ENCODE data around the gene PPP1R16B. TPM values are rescaled to one million over a fixed set of nuclear protein-coding genes. Genes with fewer than 3 reads are reported as not detected.

PPP1R16B gene
- total and polyA plus RNA-seq, 9 donors, result 0.92 to 56.4 (median 2.9) TPM

GRCh38 chr20:38900606-38901005 is 95.1 kb downstream of the PPP1R16B start:
- Histone ChIP-seq H3K36me3 (no peaks in the 10 kb centered on the region), H3K4me3 (no peak overlapping the region), H3K9me3 (no peaks in the 10 kb centered on the region), H3K27ac (no peak overlapping the region), H3K27me3 (no peaks in the 10 kb centered on the region), H3K4me1 (ENCODE audit: insufficient read depth) (no peaks in the 10 kb centered on the region)
- intact Hi-C loops (cut with DNase I), result no loop called here
- no peak for TF ChIP-seq CTCF (IDR thresholded peaks at IDR 0.05)
- no peak for TF ChIP-seq EP300 (IDR thresholded peaks at IDR 0.05)
- no peak for TF ChIP-seq POLR2A (IDR thresholded peaks at IDR 0.05)
- no peak for DNase-seq
- WGBS, 3 donors, result 75 to 82% (median 80%) methylated on average over 13 of the region's 13 CpGs

GRCh38 chr20:38902601-38903000 is 97.1 kb downstream of the PPP1R16B start:
- intact Hi-C loops (cut with DNase I), result no loop called here
- Histone ChIP-seq H3K4me1 (ENCODE audit: insufficient read depth) (no peaks in the 10 kb centered on the region), H3K27ac (no peak overlapping the region), H3K27me3 (no peaks in the 10 kb centered on the region), H3K36me3 (no peaks in the 10 kb centered on the region), H3K9me3 (no peaks in the 10 kb centered on the region), H3K4me3 (no peak overlapping the region)
- no peak for DNase-seq
- no peak for TF ChIP-seq CTCF (IDR thresholded peaks at IDR 0.05)
- TF ChIP-seq EP300 (IDR thresholded peaks at IDR 0.05), result no peak
- TF ChIP-seq POLR2A (IDR thresholded peaks at IDR 0.05), result no peak
- 86 to 90% (median 86%) methylated on average over 8 of the region's 8 CpGs for whole genome bisulfite sequencing, 3 donors

GRCh38 chr20:38903335-38903734 is 97.8 kb downstream of the PPP1R16B start:
- H3K27me3 ChIP-seq, result no peaks in the 10 kb centered on the region
- no peak overlapping the region for H3K27ac ChIP-seq
- TF ChIP-seq EP300 (IDR thresholded peaks at IDR 0.05) (no peak), POLR2A (IDR thresholded peaks at IDR 0.05) (no peak), CTCF (IDR thresholded peaks at IDR 0.05) (no peak)
- H3K4me3 ChIP-seq, result no peak overlapping the region
- intact Hi-C loops (cut with DNase I), result no loop called here
- DNase-seq, result no peak
- H3K4me1 ChIP-seq (ENCODE audit: insufficient read depth), result no peaks in the 10 kb centered on the region
- WGBS, 3 donors, result 39 to 58% (median 41%) methylated on average over 5 of the region's 5 CpGs
- no peaks in the 10 kb centered on the region for H3K9me3 ChIP-seq
- H3K36me3 ChIP-seq, result no peaks in the 10 kb centered on the region

GRCh38 chr20:38905375-38905774 is 99.9 kb downstream of the PPP1R16B start:
- Histone ChIP-seq H3K4me3 (no peak overlapping the region), H3K27ac (no peak overlapping the region), H3K36me3 (no peaks in the 10 kb centered on the region), H3K4me1 (ENCODE audit: insufficient read depth) (no peaks in the 10 kb centered on the region), H3K27me3 (no peaks in the 10 kb centered on the region), H3K9me3 (no peaks in the 10 kb centered on the region)
- 52 to 100% (median 54%) methylated on average over 1 of the region's 1 CpG for WGBS, 3 donors
- intact Hi-C loops (cut with DNase I), result no loop called here
- no peak for DNase-seq
- TF ChIP-seq POLR2A (IDR thresholded peaks at IDR 0.05), result no peak
- TF ChIP-seq EP300 (IDR thresholded peaks at IDR 0.05), result no peak
- TF ChIP-seq CTCF (IDR thresholded peaks at IDR 0.05), result no peak

Measured in ovary (tissue), 9 donors.